Spleen (tissue), 11 donors: Measurements from ENCODE around the gene LRCH1. TPM values are rescaled to one million over a fixed set of nuclear protein-coding genes. Genes with fewer than 3 reads are reported as not detected.

ENCODE experiments used
- DNase-seq: peaks from one replicate; pipeline ENCODE4 v3.0.0-alpha.2; 2020
- H3K27ac ChIP-seq, 8 donors: fragments of 200-600 bp; sonication (generic) in 7 of 8; 1 replicate in 4 of 8; 2 replicates in 4 of 8; pipeline versions ENCODE4 v1.5.0 to v1.8.0; 2016 to 2021; ENCODE audit warnings: inconsistent platforms in 4 of 8, mild to moderate bottlenecking in 4 of 8, moderate library complexity in 1 of 8
- H3K27me3 ChIP-seq, 7 donors: fragments of 200-600 bp; sonication (generic) in 6 of 7; replicated peaks in 1 of 7; 1 replicate in 4 of 7; 2 replicates in 3 of 7; pipeline versions ENCODE4 v1.5.0 to v1.8.0; 2016 to 2021; ENCODE audit warnings: inconsistent platforms in 3 of 7, mild to moderate bottlenecking in 1 of 7
- H3K36me3 ChIP-seq, 6 donors: fragments of 200-600 bp; sonication (generic) in 5 of 6; 1 replicate in 4 of 6; 2 replicates in 2 of 6; pipeline versions ENCODE4 v1.5.0 to v1.8.0; 2016 to 2021; ENCODE audit warnings: inconsistent platforms in 2 of 6
- H3K4me1 ChIP-seq, 6 donors: fragments of 200-600 bp; sonication (generic) in 5 of 6; 1 replicate in 3 of 6; 2 replicates in 3 of 6; pipeline versions ENCODE4 v1.5.0 to v1.8.0; 2016 to 2021; ENCODE audit warnings: inconsistent platforms in 3 of 6
- H3K4me3 ChIP-seq, 8 donors: fragments of 200-600 bp; sonication (generic) in 7 of 8; 1 replicate in 4 of 8; 2 replicates in 4 of 8; pipeline versions ENCODE4 v1.5.0 to v1.8.0; 2016 to 2021; ENCODE audit warnings: inconsistent platforms in 4 of 8, mild to moderate bottlenecking in 4 of 8, moderate library complexity in 2 of 8
- H3K9me3 ChIP-seq, 8 donors: fragments of 200-600 bp; sonication (generic) in 7 of 8; 1 replicate in 4 of 8; 2 replicates in 4 of 8; pipeline versions ENCODE4 v1.5.0 to v1.8.0; 2016 to 2021; ENCODE audit warnings: inconsistent platforms in 4 of 8
- CTCF ChIP-seq, 11 experiments: fragments of 200-600 bp in 7 of 11; fragments of 450-650 bp in 4 of 11; sonication (generic) in 4 of 11; IDR thresholded peaks in 8 of 11; conservative IDR thresholded peaks in 3 of 11; 1 replicate in 7 of 11; 2 replicates in 4 of 11; pipeline versions ENCODE4 v1.4.0 to v1.8.0; 2016 to 2021; ENCODE audit warnings: antibody characterized with exemption in 11 of 11, inconsistent platforms in 4 of 11, mild to moderate bottlenecking in 1 of 11
- POLR2A ChIP-seq, 3 donors: fragments of 450-650 bp; IDR thresholded peaks; one replicate each; pipeline ENCODE4 v1.5.1; 2017; ENCODE audit warnings: antibody characterized with exemption in 3 of 3, mild to moderate bottlenecking in 1 of 3
- POLR2AphosphoS5 ChIP-seq, 3 donors: sonication (generic); formaldehyde crosslinking; IDR thresholded peaks; one replicate each; pipeline ENCODE4 v1.5.1; 2017; ENCODE audit warnings: antibody characterized with exemption in 3 of 3
- WGBS, 5 donors: extraction: QIAGEN DNeasy Blood & Tissue Kit in 3 of 5; methylation state at CpG; one replicate each; pipeline versions ENCODE4 v1.1.5 to v1.1.7; 2013 to 2018; 5-methylcytosine and 5-hydroxymethylcytosine counted together
- intact Hi-C: fragments of 100-400 bp; cut with DNase I; formaldehyde crosslinking; loops from one replicate; pipeline ENCODE4 v1.15.0; 2023; ENCODE audit warnings: low total_unique reads
- polyA plus RNA-seq, 3 donors: library from polyadenylated mRNA; stranded (reverse); fragments of 200-250 nt; gene quantifications; one replicate each; pipeline ENCODE4 v1.2.1, GENCODE V29; 2013
- total RNA-seq, 7 donors: library from RNA; depleted of rRNA in 3 of 7; stranded (reverse); fragments of >200 nt in 3 of 7; fragmentation: NEBNext Ultra II Directional in 4 of 7; extraction: Animal tissue kit (Norgen Biotek cat#: 25700) in 4 of 7; gene quantifications; one replicate each; pipeline versions ENCODE4 v1.1.0 to v1.2.1, GENCODE V29; 2016 to 2021
- donor health status: healthy with polysubstance abuse.
- donor health status: DM: no; HTN: no; CAD: no; lungs with moderate emphysema.
- donor health status: DM: no; HTN: no; CAD: no.
- donor health status: Bipolar disorder and iron deficiency.
- donor health status: healthy.
- donor health status: DM: no; HTN: no; CAD: no.
- donor health status: DM: yes; HTN: yes; CAD: no.

LRCH1 gene
- total and polyA plus RNA-seq, 10 donors, result 7.4 to 41.6 (median 34.6) TPM

DNA sequence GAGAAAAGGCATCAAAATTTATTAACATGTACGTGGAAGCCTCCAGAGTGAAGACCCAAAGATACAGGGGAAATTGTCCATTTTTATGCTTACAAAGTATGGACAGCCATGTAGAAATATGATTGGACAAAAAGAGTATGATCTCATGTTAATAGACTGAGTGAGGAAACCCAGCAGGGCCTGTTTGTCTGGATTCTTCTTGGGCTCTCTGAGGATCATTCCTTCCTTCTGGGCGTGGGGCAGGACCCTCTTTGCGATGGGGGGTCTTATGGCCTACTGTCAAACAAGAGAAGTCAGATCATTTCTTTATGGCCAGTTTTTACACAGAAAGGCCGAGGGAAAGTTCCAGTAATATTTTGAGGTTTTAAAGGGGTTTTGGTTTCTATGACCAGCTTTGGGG lies 133.2 kb downstream of the LRCH1 start:
- Histone ChIP-seq H3K27ac (no peak overlapping the region), H3K4me3 (no peak overlapping the region), H3K9me3 (no peaks in the 10 kb centered on the region), H3K27me3 (no peaks in the 10 kb centered on the region), H3K36me3 (peaks cover 0 to 46% (median 3%) of the 10 kb centered on the region in 6 donors), H3K4me1 (peaks cover 0 to 67% (median 29%) of the 10 kb centered on the region in 6 donors)
- DNase-seq, result no peak
- WGBS, 5 donors, result 81 to 95% (median 93%) methylated on average over 4 of the region's 4 CpGs
- intact Hi-C loops, result loop anchor here (10.0 kb wide), 1 partner anchor 131 kb away; the partner anchor contains the start of gene LRCH1
- TF ChIP-seq POLR2AphosphoS5 (IDR thresholded peaks at IDR 0.05) (no peak), CTCF (IDR thresholded peaks at IDR 0.05 in 8 of 11, conservative IDR thresholded peaks at IDR 0.05 in 3 of 11) (no peak), POLR2A (IDR thresholded peaks at IDR 0.05) (no peak)

- Histone ChIP-seq H3K36me3 (peaks cover 0 to 52% (median 6%) of the 10 kb centered on the region in 6 donors), H3K4me1 (peaks cover 0 to 64% (median 27%) of the 10 kb centered on the region in 6 donors), H3K27me3 (no peaks in the 10 kb centered on the region), H3K9me3 (no peaks in the 10 kb centered on the region), H3K4me3 (no peak overlapping the region), H3K27ac (peak overlapping the region in 1 of 8 donors; percentile 21)
- no peak for DNase-seq
- intact Hi-C loops, result loop anchor here (10.0 kb wide), 1 partner anchor 133 kb away; the partner anchor contains the start of gene LRCH1
- WGBS, 5 donors, result 12 to 22% (median 14%) methylated on average over 1 of the region's 1 CpG
- no peak for TF ChIP-seq POLR2AphosphoS5 (IDR thresholded peaks at IDR 0.05)
- TF ChIP-seq CTCF (IDR thresholded peaks at IDR 0.05 in 8 of 11, conservative IDR thresholded peaks at IDR 0.05 in 3 of 11), result no peak
- no peak for TF ChIP-seq POLR2A (IDR thresholded peaks at IDR 0.05)
Measured at GRCh38 chr13:46687810-46688209, 134.8 kb downstream of the LRCH1 start.

DNA sequence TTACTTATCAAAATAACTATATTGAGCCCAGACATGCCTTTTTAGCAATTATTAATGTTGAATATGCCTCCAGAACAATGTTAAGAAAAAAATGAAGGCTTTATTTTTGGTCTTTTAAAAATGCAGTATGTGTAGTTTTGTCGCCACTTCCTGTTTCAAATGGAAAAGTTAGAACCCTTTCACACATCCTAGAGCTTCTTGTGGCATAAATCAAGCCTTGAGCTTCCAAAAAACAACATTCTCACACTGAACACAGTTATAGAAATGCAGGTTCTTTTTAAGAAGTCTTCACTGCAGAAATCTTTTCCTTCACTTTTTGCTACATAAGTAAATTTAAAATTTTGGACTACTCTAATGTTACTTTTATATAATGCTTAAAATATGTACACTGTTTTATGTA lies 135.3 kb downstream of the LRCH1 start:
- 42 to 76% (median 63%) methylated on average over 1 of the region's 1 CpG for WGBS, 5 donors
- intact Hi-C loops, result loop anchor here (10.0 kb wide), 1 partner anchor 134 kb away; the partner anchor contains the start of gene LRCH1

More for the DNA sequence above, 135.3 kb downstream of the LRCH1 start:
- no peaks in the 10 kb centered on the region for H3K9me3 ChIP-seq
- H3K4me3 ChIP-seq, result no peak overlapping the region
- H3K36me3 ChIP-seq, result peaks cover 0 to 52% (median 10%) of the 10 kb centered on the region in 6 donors
- peaks cover 0 to 61% (median 27%) of the 10 kb centered on the region in 6 donors for H3K4me1 ChIP-seq
- TF ChIP-seq CTCF (IDR thresholded peaks at IDR 0.05 in 8 of 11, conservative IDR thresholded peaks at IDR 0.05 in 3 of 11) (no peak), POLR2AphosphoS5 (IDR thresholded peaks at IDR 0.05) (no peak), POLR2A (IDR thresholded peaks at IDR 0.05) (no peak)
- no peaks in the 10 kb centered on the region for H3K27me3 ChIP-seq
- no peak overlapping the region for H3K27ac ChIP-seq
- DNase-seq, result no peak
